HPDE6-E6E7 (cell line): ENCODE data around the gene ALG9.

ENCODE experiments used
- DNase-seq: peaks from one replicate; pipeline ENCODE4 v3.0.0; 2011; ENCODE audit warnings: missing footprints; ENCODE audit errors: extremely low spot score

The ALG9 gene

GRCh38 chr11:111879637-111879960, 8.2 kb upstream of the ALG9 start:
- DNase-seq = no peak

- DNase-seq = peak; percentile 94
Observed at GRCh38 chr11:111878849-111879636, 7.7 kb upstream of the ALG9 start, which contains the start of the genes CFAP68 and FDXACB1. Gene CFAP68, plus strand, starts transcription at chr11:111879541. Its CDS starts 20 bp downstream, at chr11:111879561. Gene FDXACB1, minus strand, starts transcription at chr11:111879165. Its CDS starts 33 bp downstream, at chr11:111879132.

GRCh38 chr11:111878385-111878848, 7.0 kb upstream of the ALG9 start:
- no peak for DNase-seq

- DNase-seq = no peak
Observed at GRCh38 chr11:111871693-111872161, 346 bp upstream of the ALG9 start.

- no peak for DNase-seq
Observed at GRCh38 chr11:111870522-111870885, 877 bp downstream of the ALG9 start.

GRCh38 chr11:111870113-111870512, 1.3 kb downstream of the ALG9 start:
- no peak for DNase-seq

- DNase-seq = no peak
Observed at GRCh38 chr11:111860257-111860656, 11.1 kb downstream of the ALG9 start.

GRCh38 chr11:111855506-111855905, 15.9 kb downstream of the ALG9 start:
- no peak for DNase-seq

- DNase-seq = no peak
Observed at GRCh38 chr11:111852103-111852502, 19.3 kb downstream of the ALG9 start.

- DNase-seq = no peak
Observed at GRCh38 chr11:111851636-111852035, 19.7 kb downstream of the ALG9 start.

- no peak for DNase-seq
Observed at GRCh38 chr11:111851067-111851466, 20.3 kb downstream of the ALG9 start.

- no peak for DNase-seq
Observed at GRCh38 chr11:111849631-111850030, 21.8 kb downstream of the ALG9 start.

- no peak for DNase-seq
Observed at GRCh38 chr11:111846636-111847035, 24.7 kb downstream of the ALG9 start.

- DNase-seq = peak; percentile 54
Observed at GRCh38 chr11:111846063-111846462, 25.3 kb downstream of the ALG9 start.

- DNase-seq = no peak
Observed at GRCh38 chr11:111845276-111846028, 25.9 kb downstream of the ALG9 start.

- no peak for DNase-seq
Observed at GRCh38 chr11:111843661-111844060, 27.7 kb downstream of the ALG9 start.

GRCh38 chr11:111841370-111842053, 29.9 kb downstream of the ALG9 start:
- DNase-seq = peak; percentile 43

GRCh38 chr11:111840143-111840542, 31.2 kb downstream of the ALG9 start:
- no peak for DNase-seq

GRCh38 chr11:111838054-111838453, 33.3 kb downstream of the ALG9 start:
- no peak for DNase-seq

GRCh38 chr11:111837366-111837891, 34.0 kb downstream of the ALG9 start:
- no peak for DNase-seq

- no peak for DNase-seq
Observed at GRCh38 chr11:111836721-111837120, 34.7 kb downstream of the ALG9 start.

- DNase-seq = no peak
Observed at GRCh38 chr11:111836162-111836561, 35.2 kb downstream of the ALG9 start.
